Fibroblast of the aortic adventitia (primary cell): ENCODE results near the gene ZNF184. TPM values are rescaled to one million over a fixed set of nuclear protein-coding genes. Genes with fewer than 3 reads are reported as not detected.

Experiments used
- DNase-seq: peaks from one replicate; pipeline ENCODE4 v3.0.0-alpha.2; 2010; ENCODE audit warnings: low read depth
- H3K4me3 ChIP-seq: 2 replicates; pipeline ENCODE4 v1.5.1; 2011; ENCODE audit warnings: low read depth, mild to moderate bottlenecking, control low read depth, low read length, moderate library complexity
- total RNA-seq: library from RNA; depleted of rRNA; stranded (reverse); fragments of >200 nt; gene quantifications from 2 replicates; pipeline ENCODE4 v1.2.3, GENCODE V29; 2012; ENCODE audit warnings: low replicate concordance
- TF ChIP-seq, protein P1 (sequence below): IDR thresholded peaks from 2 replicates; pipeline ENCODE4 v1.5.1; 2011; ENCODE audit warnings: mild to moderate bottlenecking, low read length, control low read depth, inconsistent platforms; ENCODE audit not compliant: insufficient read depth

The ZNF184 gene
- total RNA-seq, 1 donor: 12.2 TPM

- TF ChIP-seq, protein P1, sequence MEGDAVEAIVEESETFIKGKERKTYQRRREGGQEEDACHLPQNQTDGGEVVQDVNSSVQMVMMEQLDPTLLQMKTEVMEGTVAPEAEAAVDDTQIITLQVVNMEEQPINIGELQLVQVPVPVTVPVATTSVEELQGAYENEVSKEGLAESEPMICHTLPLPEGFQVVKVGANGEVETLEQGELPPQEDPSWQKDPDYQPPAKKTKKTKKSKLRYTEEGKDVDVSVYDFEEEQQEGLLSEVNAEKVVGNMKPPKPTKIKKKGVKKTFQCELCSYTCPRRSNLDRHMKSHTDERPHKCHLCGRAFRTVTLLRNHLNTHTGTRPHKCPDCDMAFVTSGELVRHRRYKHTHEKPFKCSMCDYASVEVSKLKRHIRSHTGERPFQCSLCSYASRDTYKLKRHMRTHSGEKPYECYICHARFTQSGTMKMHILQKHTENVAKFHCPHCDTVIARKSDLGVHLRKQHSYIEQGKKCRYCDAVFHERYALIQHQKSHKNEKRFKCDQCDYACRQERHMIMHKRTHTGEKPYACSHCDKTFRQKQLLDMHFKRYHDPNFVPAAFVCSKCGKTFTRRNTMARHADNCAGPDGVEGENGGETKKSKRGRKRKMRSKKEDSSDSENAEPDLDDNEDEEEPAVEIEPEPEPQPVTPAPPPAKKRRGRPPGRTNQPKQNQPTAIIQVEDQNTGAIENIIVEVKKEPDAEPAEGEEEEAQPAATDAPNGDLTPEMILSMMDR: no peak
- H3K4me3 ChIP-seq: peak overlapping the region; percentile 86
- no peak for DNase-seq
Measured at GRCh38 chr6:27471365-27472115, 1.4 kb downstream of the ZNF184 start.

- TF ChIP-seq, protein P1: no peak
- H3K4me3 ChIP-seq: no peak overlapping the region
- DNase-seq: no peak
Measured at GRCh38 chr6:27470023-27470422, 2.9 kb downstream of the ZNF184 start.

- no peak overlapping the region for H3K4me3 ChIP-seq
- TF ChIP-seq, protein P1: no peak
- DNase-seq: peak; percentile 20
Measured at GRCh38 chr6:27468334-27468733, 4.6 kb downstream of the ZNF184 start.

DNA sequence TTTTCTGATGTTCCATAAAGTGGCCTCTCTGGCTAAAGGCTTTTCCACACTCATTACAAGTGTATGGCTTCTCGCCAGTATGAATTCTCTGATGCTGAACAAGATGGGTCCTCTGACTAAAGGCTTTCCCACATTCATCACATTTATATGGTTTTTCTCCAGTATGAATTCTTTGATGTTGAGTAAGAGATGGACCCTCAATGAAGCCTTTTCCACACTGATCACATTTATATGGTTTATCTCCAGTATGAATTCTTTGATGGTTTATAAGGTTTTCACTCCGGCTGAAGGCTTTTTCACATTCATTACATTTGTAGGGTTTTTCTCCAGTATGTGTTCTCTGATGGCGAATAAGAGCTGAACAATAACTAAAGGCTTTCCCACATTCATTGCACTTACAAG is 20.4 kb downstream of the ZNF184 start:
- H3K4me3 ChIP-seq: no peak overlapping the region
- TF ChIP-seq, protein P1: no peak
- DNase-seq: peak; percentile 5

- TF ChIP-seq, protein P1: no peak
- no peak overlapping the region for H3K4me3 ChIP-seq
- no peak for DNase-seq
Measured at GRCh38 chr6:27451660-27452390, 21.1 kb downstream of the ZNF184 start.

- TF ChIP-seq, protein P1: no peak
- H3K4me3 ChIP-seq: no peak overlapping the region
- no peak for DNase-seq
Measured at GRCh38 chr6:27448456-27448855, 24.4 kb downstream of the ZNF184 start.
